ENCODE data around the gene QRFP.

DNA sequence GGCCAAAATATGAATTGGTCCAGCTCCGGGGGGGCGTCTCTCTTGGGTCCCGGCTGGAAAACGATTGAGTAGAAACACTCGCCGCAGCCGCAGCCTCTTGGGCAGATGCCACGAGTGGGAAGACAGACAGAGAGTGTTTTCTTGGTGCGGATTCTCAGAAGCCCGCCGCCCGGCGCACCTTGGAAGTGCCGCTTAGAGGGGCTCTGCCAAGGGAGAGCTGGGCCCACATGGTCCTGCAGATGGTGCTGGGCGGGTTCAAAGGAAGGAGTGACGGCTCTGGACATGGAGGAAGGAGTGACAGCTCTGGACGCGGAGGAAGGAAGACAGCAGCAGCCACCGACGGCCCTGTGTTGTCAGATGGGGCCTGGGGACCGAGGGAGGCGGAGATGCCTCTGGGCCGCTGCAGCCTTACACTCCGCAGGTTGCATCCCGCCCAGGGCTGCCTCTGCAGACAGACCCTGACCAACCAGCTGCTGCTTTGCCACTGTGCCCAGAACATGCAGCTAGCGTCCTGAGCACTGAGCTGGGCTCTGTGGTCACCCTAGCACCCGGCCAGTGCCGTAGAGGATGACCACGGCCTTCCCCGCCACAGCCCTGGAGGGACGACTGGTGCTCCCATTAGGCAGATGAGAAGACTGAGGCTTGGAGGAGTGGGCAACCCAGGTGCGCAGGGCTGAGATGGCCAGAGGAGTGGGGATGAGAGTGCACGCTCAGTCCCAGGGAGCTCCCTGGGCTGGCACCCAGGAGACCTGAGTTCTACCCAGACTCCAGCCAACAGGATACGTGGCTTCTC, 20.8 kb upstream of the QRFP start:
- TF ChIP-seq, protein P1, sequence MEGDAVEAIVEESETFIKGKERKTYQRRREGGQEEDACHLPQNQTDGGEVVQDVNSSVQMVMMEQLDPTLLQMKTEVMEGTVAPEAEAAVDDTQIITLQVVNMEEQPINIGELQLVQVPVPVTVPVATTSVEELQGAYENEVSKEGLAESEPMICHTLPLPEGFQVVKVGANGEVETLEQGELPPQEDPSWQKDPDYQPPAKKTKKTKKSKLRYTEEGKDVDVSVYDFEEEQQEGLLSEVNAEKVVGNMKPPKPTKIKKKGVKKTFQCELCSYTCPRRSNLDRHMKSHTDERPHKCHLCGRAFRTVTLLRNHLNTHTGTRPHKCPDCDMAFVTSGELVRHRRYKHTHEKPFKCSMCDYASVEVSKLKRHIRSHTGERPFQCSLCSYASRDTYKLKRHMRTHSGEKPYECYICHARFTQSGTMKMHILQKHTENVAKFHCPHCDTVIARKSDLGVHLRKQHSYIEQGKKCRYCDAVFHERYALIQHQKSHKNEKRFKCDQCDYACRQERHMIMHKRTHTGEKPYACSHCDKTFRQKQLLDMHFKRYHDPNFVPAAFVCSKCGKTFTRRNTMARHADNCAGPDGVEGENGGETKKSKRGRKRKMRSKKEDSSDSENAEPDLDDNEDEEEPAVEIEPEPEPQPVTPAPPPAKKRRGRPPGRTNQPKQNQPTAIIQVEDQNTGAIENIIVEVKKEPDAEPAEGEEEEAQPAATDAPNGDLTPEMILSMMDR (IDR thresholded peaks at IDR 0.05): no peak
- TF ChIP-seq EP300 (IDR thresholded peaks at IDR 0.05; ENCODE audit: borderline replicate concordance in 1 of 2, low read depth in 1 of 2, low read length in 1 of 2) (no peak), SMC3 (IDR thresholded peaks at IDR 0.05; ENCODE audit: low read depth, low read length) (no peak), MXI1 (IDR thresholded peaks at IDR 0.05; ENCODE audit: low read depth, low read length) (no peak), NRF1 (IDR thresholded peaks at IDR 0.05; ENCODE audit: low read depth, low read length) (no peak), CHD2 (IDR thresholded peaks at IDR 0.05; ENCODE audit: low read length, partially characterized antibody) (no peak), MEF2A (IDR thresholded peaks at IDR 0.05; ENCODE audit: borderline replicate concordance, low read depth) (no peak), EZH2phosphoT487 (IDR thresholded peaks at IDR 0.05; ENCODE audit: borderline replicate concordance, low read depth) (no peak), TCF12 (IDR thresholded peaks at IDR 0.05) (no peak), SIN3A (IDR thresholded peaks at IDR 0.05; ENCODE audit: borderline replicate concordance, low read depth, low read length) (no peak), RXRA (IDR thresholded peaks at IDR 0.05; ENCODE audit: borderline replicate concordance, low read depth) (no peak)
- TF ChIP-seq, protein P2, sequence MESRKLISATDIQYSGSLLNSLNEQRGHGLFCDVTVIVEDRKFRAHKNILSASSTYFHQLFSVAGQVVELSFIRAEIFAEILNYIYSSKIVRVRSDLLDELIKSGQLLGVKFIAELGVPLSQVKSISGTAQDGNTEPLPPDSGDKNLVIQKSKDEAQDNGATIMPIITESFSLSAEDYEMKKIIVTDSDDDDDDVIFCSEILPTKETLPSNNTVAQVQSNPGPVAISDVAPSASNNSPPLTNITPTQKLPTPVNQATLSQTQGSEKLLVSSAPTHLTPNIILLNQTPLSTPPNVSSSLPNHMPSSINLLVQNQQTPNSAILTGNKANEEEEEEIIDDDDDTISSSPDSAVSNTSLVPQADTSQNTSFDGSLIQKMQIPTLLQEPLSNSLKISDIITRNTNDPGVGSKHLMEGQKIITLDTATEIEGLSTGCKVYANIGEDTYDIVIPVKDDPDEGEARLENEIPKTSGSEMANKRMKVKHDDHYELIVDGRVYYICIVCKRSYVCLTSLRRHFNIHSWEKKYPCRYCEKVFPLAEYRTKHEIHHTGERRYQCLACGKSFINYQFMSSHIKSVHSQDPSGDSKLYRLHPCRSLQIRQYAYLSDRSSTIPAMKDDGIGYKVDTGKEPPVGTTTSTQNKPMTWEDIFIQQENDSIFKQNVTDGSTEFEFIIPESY (IDR thresholded peaks at IDR 0.05; ENCODE audit: borderline replicate concordance, low read depth): no peak

Data from SK-N-SH (cell line).